ENCODE data around the gene LTBP2. TPM values are rescaled to one million over a fixed set of nuclear protein-coding genes. Genes with fewer than 3 reads are reported as not detected.

LTBP2 gene
- polyA plus RNA-seq, 2 of the 4 experiments (the other 2 are of a cell fraction) = 4.9 to 14.4 TPM

DNA sequence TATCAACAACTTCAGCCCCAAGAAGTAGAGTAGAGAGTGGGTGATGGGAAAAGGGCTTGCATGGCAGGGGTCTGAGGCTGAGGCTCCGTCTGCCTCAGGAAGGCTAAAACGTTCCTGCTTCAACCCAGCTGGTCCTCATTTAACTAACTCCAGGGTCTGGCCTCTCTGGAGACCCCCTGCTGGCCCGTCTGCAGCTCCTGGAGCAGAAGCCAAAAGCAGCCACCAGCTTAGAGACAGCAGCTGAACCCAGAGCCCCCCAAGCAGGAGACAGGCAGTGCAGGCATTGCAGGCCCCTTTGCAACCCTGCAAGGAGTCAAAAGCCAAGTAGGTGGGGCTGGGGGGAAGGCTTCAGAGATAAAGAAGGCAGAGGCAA lies 25.1 kb upstream of the LTBP2 start:
- H3K4me3 ChIP-seq = no peak overlapping the region
- DNase-seq (ENCODE audit: low read depth in 1 of 2, low spot score in 1 of 2) (no peak), FAIRE-seq (no peak), ATAC-seq (no peak)
- POLR2A ChIA-PET = interaction anchor here (1.0 kb wide), 1 partner anchor 8 kb away, joined by 3 read pairs; no protein-coding TSS in a partner anchor
- no peak for TF ChIP-seq RFX5 (IDR thresholded peaks at IDR 0.05)
- TF ChIP-seq, protein P1, sequence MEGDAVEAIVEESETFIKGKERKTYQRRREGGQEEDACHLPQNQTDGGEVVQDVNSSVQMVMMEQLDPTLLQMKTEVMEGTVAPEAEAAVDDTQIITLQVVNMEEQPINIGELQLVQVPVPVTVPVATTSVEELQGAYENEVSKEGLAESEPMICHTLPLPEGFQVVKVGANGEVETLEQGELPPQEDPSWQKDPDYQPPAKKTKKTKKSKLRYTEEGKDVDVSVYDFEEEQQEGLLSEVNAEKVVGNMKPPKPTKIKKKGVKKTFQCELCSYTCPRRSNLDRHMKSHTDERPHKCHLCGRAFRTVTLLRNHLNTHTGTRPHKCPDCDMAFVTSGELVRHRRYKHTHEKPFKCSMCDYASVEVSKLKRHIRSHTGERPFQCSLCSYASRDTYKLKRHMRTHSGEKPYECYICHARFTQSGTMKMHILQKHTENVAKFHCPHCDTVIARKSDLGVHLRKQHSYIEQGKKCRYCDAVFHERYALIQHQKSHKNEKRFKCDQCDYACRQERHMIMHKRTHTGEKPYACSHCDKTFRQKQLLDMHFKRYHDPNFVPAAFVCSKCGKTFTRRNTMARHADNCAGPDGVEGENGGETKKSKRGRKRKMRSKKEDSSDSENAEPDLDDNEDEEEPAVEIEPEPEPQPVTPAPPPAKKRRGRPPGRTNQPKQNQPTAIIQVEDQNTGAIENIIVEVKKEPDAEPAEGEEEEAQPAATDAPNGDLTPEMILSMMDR (IDR thresholded peaks at IDR 0.05) = no peak
- TF ChIP-seq MAFK (IDR thresholded peaks at IDR 0.05; ENCODE audit: partially characterized antibody) = no peak
- no peak for TF ChIP-seq CHD4 (IDR thresholded peaks at IDR 0.05; ENCODE audit: borderline replicate concordance)
- TF ChIP-seq PBX3 (IDR thresholded peaks at IDR 0.05) = no peak
- TF ChIP-seq, protein P2, sequence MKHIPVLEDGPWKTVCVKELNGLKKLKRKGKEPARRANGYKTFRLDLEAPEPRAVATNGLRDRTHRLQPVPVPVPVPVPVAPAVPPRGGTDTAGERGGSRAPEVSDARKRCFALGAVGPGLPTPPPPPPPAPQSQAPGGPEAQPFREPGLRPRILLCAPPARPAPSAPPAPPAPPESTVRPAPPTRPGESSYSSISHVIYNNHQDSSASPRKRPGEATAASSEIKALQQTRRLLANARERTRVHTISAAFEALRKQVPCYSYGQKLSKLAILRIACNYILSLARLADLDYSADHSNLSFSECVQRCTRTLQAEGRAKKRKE (CRISPR knock-in tag; IDR thresholded peaks at IDR 0.05; ENCODE audit: low read depth) = no peak
- no peak for TF ChIP-seq HDAC2 (IDR thresholded peaks at IDR 0.05)
- TF ChIP-seq ZNF302 (CRISPR knock-in tag; IDR thresholded peaks at IDR 0.05) = no peak
- TF ChIP-seq TFCP2L1 (CRISPR knock-in tag; IDR thresholded peaks at IDR 0.05) = no peak
- TF ChIP-seq ESRRA (IDR thresholded peaks at IDR 0.05; ENCODE audit: borderline replicate concordance, low read length) = no peak
- no peak for TF ChIP-seq KDM1A (IDR thresholded peaks at IDR 0.05; ENCODE audit: low read depth)
- no peak for TF ChIP-seq POLR2A (IDR thresholded peaks at IDR 0.05; ENCODE audit: low read length)
- no peak for TF ChIP-seq SREBF2 (IDR thresholded peaks at IDR 0.05)
- CTCF ChIA-PET = interaction anchor here (0.7 to 28.1 kb wide), 9 partner anchors 9 to 88 kb away, joined by 3 to 228 read pairs (median 4); partner anchors contain the start of gene LTBP2
- peaks cover 15% of the 10 kb centered on the region; the same call in 2 of the 3 replicates for H3K4me1 ChIP-seq
- 54% methylated on average over 3 of the region's 3 CpGs for WGBS (ENCODE audit: missing lambda C conversion rate)
- H3K9me3 ChIP-seq = no peaks in the 10 kb centered on the region
- no peak overlapping the region for H3K4me2 ChIP-seq
- H3K27ac ChIP-seq = peak overlapping the region in 1 of 2 experiments; percentile 26; a peak in 1 of 6 replicates

DNA sequence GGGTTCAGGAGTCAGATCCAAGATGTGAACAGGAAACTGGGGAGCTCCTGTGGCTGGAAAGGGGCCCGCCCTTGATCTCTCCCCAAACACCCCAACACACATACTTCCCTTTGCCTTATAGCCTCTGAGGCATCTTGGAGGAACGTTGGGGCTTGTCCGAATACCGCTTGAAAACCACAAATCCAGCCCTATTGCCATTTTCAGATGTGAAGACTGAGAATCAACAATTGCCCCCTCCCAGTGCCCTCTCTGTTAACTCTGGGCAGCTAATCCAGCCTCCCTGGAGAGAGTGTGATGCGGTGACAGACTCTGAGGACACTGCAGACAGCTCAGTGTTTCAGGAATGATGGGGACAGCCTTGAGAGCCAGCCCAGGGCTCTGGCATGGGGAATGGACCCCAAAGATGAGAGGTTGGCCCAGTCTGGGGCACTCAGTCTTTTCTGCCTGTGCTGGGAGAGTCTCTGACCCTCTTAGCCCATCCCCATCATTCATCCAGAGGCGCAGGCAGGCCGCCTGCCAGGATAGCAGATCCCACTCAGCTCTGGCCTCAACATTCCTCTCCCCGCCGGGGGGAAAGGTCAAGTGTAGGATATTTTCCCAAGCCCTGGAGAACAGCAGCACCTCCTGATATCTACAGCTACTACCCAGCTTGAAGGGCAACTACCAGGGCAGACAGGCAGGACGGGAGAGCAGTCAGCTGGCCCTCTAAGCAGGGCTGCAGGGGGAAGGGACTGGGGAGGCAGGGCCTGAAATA lies 24.6 kb upstream of the LTBP2 start:
- POLR2A ChIA-PET = interaction anchor here (0.7 to 1.0 kb wide), 2 partner anchors 9 to 14 kb away, joined by 3 to 7 read pairs; no protein-coding TSS in a partner anchor
- FAIRE-seq = no peak
- peak overlapping the region in 1 of 2 experiments; percentile 26; a peak in 3 of 6 replicates for H3K27ac ChIP-seq

GRCh38 chr14:74635847-74636246 lies 23.8 kb upstream of the LTBP2 start:
- H3K4me3 ChIP-seq = no peak overlapping the region
- DNase-seq (ENCODE audit: low read depth in 1 of 2, low spot score in 1 of 2) = no peak
- CTCF ChIA-PET = interaction anchor here (0.7 to 28.1 kb wide), 3 partner anchors 25 to 136 kb away, joined by 3 to 228 read pairs (median 4); partner anchors contain the start of gene LTBP2
- H3K9me3 ChIP-seq = no peaks in the 10 kb centered on the region
- WGBS (ENCODE audit: missing lambda C conversion rate) = 76% methylated on average over 3 of the region's 3 CpGs
- ATAC-seq = no peak
- no peak overlapping the region; a peak in 1 of 6 replicates for H3K27ac ChIP-seq
- H3K4me2 ChIP-seq = no peak overlapping the region
- FAIRE-seq = no peak
- peaks cover 15% of the 10 kb centered on the region; the same call in 2 of the 3 replicates for H3K4me1 ChIP-seq
- POLR2A ChIA-PET = interaction anchor here (0.7 kb wide), 1 partner anchor 13 kb away, joined by 7 read pairs; no protein-coding TSS in a partner anchor
- TF ChIP-seq KDM1A (IDR thresholded peaks at IDR 0.05; ENCODE audit: low read depth) = no peak
- no peak for TF ChIP-seq GATA3 (IDR thresholded peaks at IDR 0.05; ENCODE audit: borderline replicate concordance)
- no peak for TF ChIP-seq RAD21 (conservative IDR thresholded peaks at IDR 0.05 in 1 of 2, IDR thresholded peaks at IDR 0.05 in 1 of 2)
- no peak for TF ChIP-seq SMC3 (IDR thresholded peaks at IDR 0.05)
- TF ChIP-seq HES2 (IDR thresholded peaks at IDR 0.05) = no peak
- TF ChIP-seq, protein P3, sequence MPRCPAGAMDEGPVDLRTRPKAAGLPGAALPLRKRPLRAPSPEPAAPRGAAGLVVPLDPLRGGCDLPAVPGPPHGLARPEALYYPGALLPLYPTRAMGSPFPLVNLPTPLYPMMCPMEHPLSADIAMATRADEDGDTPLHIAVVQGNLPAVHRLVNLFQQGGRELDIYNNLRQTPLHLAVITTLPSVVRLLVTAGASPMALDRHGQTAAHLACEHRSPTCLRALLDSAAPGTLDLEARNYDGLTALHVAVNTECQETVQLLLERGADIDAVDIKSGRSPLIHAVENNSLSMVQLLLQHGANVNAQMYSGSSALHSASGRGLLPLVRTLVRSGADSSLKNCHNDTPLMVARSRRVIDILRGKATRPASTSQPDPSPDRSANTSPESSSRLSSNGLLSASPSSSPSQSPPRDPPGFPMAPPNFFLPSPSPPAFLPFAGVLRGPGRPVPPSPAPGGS (IDR thresholded peaks at IDR 0.05) = no peak
- no peak for TF ChIP-seq E2F6 (IDR thresholded peaks at IDR 0.05; ENCODE audit: borderline replicate concordance, low read depth)
- TF ChIP-seq ZFP36 (IDR thresholded peaks at IDR 0.05; ENCODE audit: borderline replicate concordance, partially characterized antibody) = no peak
- TF ChIP-seq HOXB5 (CRISPR knock-in tag; IDR thresholded peaks at IDR 0.05) = no peak

More for the DNA sequence above, 24.6 kb upstream of the LTBP2 start:
- WGBS (ENCODE audit: missing lambda C conversion rate) = 85% methylated on average over 10 of the region's 10 CpGs
- no peak for TF ChIP-seq ELK1 (IDR thresholded peaks at IDR 0.05; ENCODE audit: low read depth, low read length)
- no peak for TF ChIP-seq KDM5A (IDR thresholded peaks at IDR 0.05)
- no peak for TF ChIP-seq POLR2A (IDR thresholded peaks at IDR 0.05; ENCODE audit: low read length)
- no peak for TF ChIP-seq HOXB5 (CRISPR knock-in tag; IDR thresholded peaks at IDR 0.05)
- Histone ChIP-seq H3K9me3 (no peaks in the 10 kb centered on the region), H3K4me1 (peaks cover 15% of the 10 kb centered on the region; the same call in 2 of the 3 replicates), H3K4me2 (no peak overlapping the region), H3K4me3 (no peak overlapping the region)
- no peak; a peak in 1 of 6 replicates for ATAC-seq
- CTCF ChIA-PET = interaction anchor here (0.7 to 28.1 kb wide), 11 partner anchors 10 to 135 kb away, joined by 3 to 228 read pairs (median 4); partner anchors contain the start of gene LTBP2
- no peak for DNase-seq (ENCODE audit: low read depth in 1 of 2, low spot score in 1 of 2)
